OCI-LY3 (cell line): ENCODE measurements around the gene COX6A2.
A peak's percentile ranks its signal among the peaks of the same experiment; 100 is the strongest.

ENCODE experiments used
- H2AFZ ChIP-seq: fragments of 200-600, 300-600 bp; shearing (Covaris generic); 2 replicates; pipeline ENCODE4 v1.6.0; 2014; ENCODE audit warnings: antibody characterized with exemption, low read depth, low read length
- H3K27ac ChIP-seq: fragments of 200-600, 300-600 bp; sonication (generic); 2 replicates; pipeline ENCODE4 v1.5.1; 2014; ENCODE audit warnings: mild to moderate bottlenecking, low read length, moderate library complexity, mixed read lengths
- H3K27me3 ChIP-seq: fragments of 200-600, 300-600 bp; sonication (generic); 2 replicates; pipeline ENCODE4 v1.6.1; 2014; ENCODE audit warnings: low read depth, low read length, mixed read lengths
- H3K36me3 ChIP-seq: fragments of 200-600, 300-600 bp; sonication (generic); replicated peaks from 2 replicates; pipeline ENCODE3; 2014; ENCODE audit warnings: low read depth, low read length, mixed read lengths
- H3K4me1 ChIP-seq: fragments of 300-600, 200-600 bp; sonication (generic); 2 replicates; pipeline ENCODE4 v1.6.1; 2014; ENCODE audit warnings: low read length, mixed read lengths
- H3K4me2 ChIP-seq: fragments of 200-600, 300-600 bp; sonication (generic); 2 replicates; pipeline ENCODE4 v1.6.1; 2014; ENCODE audit warnings: low read length, mixed read lengths
- H3K4me3 ChIP-seq: fragments of 300-600, 200-600 bp; sonication (generic); 2 replicates; pipeline ENCODE4 v1.5.1; 2014; ENCODE audit warnings: antibody characterized with exemption, mild to moderate bottlenecking, low read length, moderate library complexity
- H3K79me2 ChIP-seq: fragments of 300-600, 200-600 bp; shearing (Covaris generic); 2 replicates; pipeline ENCODE4 v1.6.1; 2014; ENCODE audit warnings: mild to moderate bottlenecking, low read length, mixed read lengths
- H3K9ac ChIP-seq: fragments of 300-600, 200-600 bp; shearing (Covaris generic); 2 replicates; pipeline ENCODE4 v1.6.0; 2014; ENCODE audit warnings: mild to moderate bottlenecking, low read length, moderate library complexity
- H3K9me3 ChIP-seq: fragments of 200-600, 300-600 bp; shearing (Covaris generic); 2 replicates; pipeline ENCODE4 v1.6.1; 2014; ENCODE audit warnings: low read length, mixed read lengths; ENCODE audit not compliant: insufficient read depth
- H4K20me1 ChIP-seq: fragments of 200-600, 300-600 bp; sonication (generic); 2 replicates; pipeline ENCODE4 v1.6.1; 2016; ENCODE audit warnings: low read length, mixed read lengths; ENCODE audit not compliant: insufficient read depth
- CTCF ChIP-seq: fragments of 200-600, 300-600 bp; sonication (generic); IDR thresholded peaks from 2 replicates; pipeline ENCODE4 v1.5.1; 2014; ENCODE audit warnings: antibody characterized with exemption, low read length, low read depth
- EZH2phosphoT487 ChIP-seq: fragments of 200-600 bp; shearing (Covaris generic); IDR thresholded peaks from 2 replicates; pipeline ENCODE4 v1.6.1; 2018; ENCODE audit warnings: antibody characterized with exemption, mixed run types, low read depth

COX6A2 gene

GRCh38 chr16:31459687-31460581 lies 31.8 kb upstream of the COX6A2 start:
- TF ChIP-seq EZH2phosphoT487 (no peak), CTCF (no peak)
- no peaks in the 10 kb centered on the region for H3K27me3 ChIP-seq
- peaks cover 16% of the 10 kb centered on the region for H3K36me3 ChIP-seq
- H2AFZ ChIP-seq, result peak overlapping the region; percentile 92; the same call in 1 of the 2 replicates
- H3K79me2 ChIP-seq, result peaks cover 38% of the 10 kb centered on the region
- no peaks in the 10 kb centered on the region for H3K9me3 ChIP-seq
- peak overlapping the region; percentile 98 for H3K4me3 ChIP-seq
- H3K9ac ChIP-seq, result peak overlapping the region; percentile 97
- peak overlapping the region; percentile 100 for H3K4me2 ChIP-seq
- peak overlapping the region; percentile 85 for H3K27ac ChIP-seq
- H3K4me1 ChIP-seq, result peaks cover 21% of the 10 kb centered on the region
- peaks cover 22% of the 10 kb centered on the region for H4K20me1 ChIP-seq

GRCh38 chr16:31458844-31459686 lies 30.9 kb upstream of the COX6A2 start, which contains the start of gene ARMC5:
Gene ARMC5, plus strand, starts transcription at chr16:31459501. Its CDS starts 24 bp downstream, at chr16:31459525.
- Histone ChIP-seq H3K27ac (peak within 1 kb of the TSS; percentile 85), H4K20me1 (peaks cover 22% of the 10 kb centered on the region), H3K4me3 (peak within 1 kb of the TSS; percentile 98), H3K27me3 (no peaks in the 10 kb centered on the region), H3K9me3 (no peaks in the 10 kb centered on the region), H3K36me3 (peaks cover 16% of the 10 kb centered on the region), H3K79me2 (peaks cover 39% of the 10 kb centered on the region), H3K4me1 (peaks cover 21% of the 10 kb centered on the region), H3K4me2 (peak within 1 kb of the TSS; percentile 100), H2AFZ (peak within 1 kb of the TSS; percentile 92; the same call in 1 of the 2 replicates), H3K9ac (peak within 1 kb of the TSS; percentile 97)
- TF ChIP-seq CTCF (peak; percentile 65), EZH2phosphoT487 (no peak)

- TF ChIP-seq EZH2phosphoT487 (no peak), CTCF (no peak)
- Histone ChIP-seq H4K20me1 (peaks cover 22% of the 10 kb centered on the region), H3K79me2 (peaks cover 39% of the 10 kb centered on the region), H3K9ac (peak overlapping the region; percentile 97), H3K9me3 (no peaks in the 10 kb centered on the region), H2AFZ (peak overlapping the region; percentile 92; the same call in 1 of the 2 replicates), H3K4me2 (peak overlapping the region; percentile 100), H3K27me3 (no peaks in the 10 kb centered on the region), H3K4me1 (peaks cover 14% of the 10 kb centered on the region), H3K4me3 (peak overlapping the region; percentile 98), H3K36me3 (peaks cover 16% of the 10 kb centered on the region), H3K27ac (peak overlapping the region; percentile 85)
These were observed 30.1 kb upstream of the COX6A2 start for GRCh38 chr16:31458073-31458843.
